HG02642 (cell line): ENCODE data around the gene SNIP1.
"Not testable (repeated sequence)": the region's sequence is repeated elsewhere in the genome, so short reads cannot be mapped to it uniquely, and the experiment has no call there.

Source experiments
- ATAC-seq: cut with Tn5 transposase; IDR thresholded peaks from one replicate; pipeline ENCODE4 v1.9.1; 2021; ENCODE audit warnings: mild to moderate bottlenecking; ENCODE audit not compliant: unreplicated experiment, poor library complexity

SNIP1 gene, protein sequence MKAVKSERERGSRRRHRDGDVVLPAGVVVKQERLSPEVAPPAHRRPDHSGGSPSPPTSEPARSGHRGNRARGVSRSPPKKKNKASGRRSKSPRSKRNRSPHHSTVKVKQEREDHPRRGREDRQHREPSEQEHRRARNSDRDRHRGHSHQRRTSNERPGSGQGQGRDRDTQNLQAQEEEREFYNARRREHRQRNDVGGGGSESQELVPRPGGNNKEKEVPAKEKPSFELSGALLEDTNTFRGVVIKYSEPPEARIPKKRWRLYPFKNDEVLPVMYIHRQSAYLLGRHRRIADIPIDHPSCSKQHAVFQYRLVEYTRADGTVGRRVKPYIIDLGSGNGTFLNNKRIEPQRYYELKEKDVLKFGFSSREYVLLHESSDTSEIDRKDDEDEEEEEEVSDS

DNA sequence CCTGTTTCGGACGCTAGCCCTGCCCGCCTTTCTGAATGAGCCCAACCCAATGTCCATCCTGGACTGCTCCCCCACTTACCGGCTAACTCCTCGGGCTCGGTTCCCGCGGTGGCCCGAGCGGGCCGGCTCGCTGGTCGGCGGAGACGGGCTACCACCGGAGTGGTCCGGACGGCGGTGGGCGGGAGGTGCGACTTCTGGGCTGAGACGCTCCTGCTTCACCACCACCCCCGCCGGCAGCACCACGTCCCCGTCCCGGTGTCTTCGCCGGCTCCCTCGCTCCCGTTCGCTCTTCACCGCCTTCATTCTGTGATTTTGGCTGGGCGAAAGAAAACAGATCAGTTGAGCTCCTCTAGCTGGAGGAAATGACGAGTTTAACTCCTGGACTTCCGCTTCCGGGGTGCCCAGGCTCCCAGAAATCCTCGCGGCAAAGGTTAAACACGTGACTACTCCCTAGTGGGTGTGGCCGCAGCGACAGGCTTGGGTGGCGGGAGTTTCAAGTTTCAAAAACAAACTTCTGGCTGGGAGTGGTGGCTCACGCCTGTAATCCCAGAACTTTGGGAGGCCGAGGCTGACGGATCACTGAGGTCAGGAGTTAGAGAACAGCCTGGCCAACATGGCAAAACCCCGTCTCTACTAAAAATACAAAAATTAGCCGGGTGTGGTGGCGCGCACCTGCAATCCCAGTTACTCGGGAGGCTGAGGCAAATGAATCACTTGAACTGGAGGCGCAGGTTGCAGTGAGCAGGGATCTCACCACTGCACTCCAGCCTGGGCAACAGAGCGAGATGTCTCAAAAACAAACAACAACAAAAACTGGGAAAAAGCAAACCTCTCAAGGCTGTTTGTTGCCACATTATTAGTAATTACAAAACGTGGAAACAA, at the start of gene SNIP1:
Gene SNIP1 (minus strand): TSS at position 367 of the 882 bp plus-strand sequence. CDS start 64 bp downstream, at position 303.
- peak; percentile 88 for ATAC-seq

DNA sequence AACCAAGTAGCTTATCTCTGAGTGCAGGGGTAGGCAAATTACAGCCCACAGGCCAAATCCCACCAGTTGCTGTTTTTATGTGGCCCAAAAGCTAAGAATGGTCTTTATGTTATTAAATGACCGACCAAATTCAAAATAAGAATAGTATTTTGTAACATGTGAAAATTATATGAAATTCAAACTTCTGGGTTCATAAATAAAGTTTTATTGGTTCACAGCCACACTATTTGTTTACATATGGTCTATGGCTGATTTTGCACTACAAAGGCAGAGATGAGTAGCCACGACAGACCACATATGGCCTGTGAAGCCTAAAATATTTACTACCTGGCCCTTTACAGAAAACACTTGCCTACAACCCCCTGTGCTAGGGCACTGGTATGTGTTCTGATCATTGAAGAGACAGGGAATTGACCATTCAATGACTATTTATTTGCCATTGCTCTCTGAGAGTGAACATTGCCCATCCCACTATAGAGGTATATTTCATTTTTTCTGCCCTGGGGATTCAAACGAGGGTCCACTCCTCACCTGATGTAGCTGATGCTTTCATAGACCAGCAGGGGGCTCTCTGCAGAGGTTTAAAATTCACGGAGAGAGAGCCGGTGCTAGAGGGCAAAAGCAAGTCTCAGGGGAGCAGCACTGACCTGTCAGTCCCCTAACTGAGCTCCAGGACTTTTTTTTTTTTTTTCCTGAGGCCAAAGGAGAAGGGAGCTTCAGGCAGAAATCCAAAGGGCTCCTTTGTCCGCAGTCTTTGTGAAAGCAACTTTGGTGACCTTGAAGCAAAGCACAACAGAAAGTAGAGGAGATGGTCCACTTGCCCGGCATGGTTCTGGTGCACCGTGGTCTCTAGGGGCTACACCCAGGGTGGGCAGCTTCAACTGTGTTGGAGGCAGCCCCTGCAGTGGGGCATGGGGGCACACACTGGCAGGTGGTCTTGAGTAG, 48.9 kb upstream of the SNIP1 start:
- no peak for ATAC-seq

DNA sequence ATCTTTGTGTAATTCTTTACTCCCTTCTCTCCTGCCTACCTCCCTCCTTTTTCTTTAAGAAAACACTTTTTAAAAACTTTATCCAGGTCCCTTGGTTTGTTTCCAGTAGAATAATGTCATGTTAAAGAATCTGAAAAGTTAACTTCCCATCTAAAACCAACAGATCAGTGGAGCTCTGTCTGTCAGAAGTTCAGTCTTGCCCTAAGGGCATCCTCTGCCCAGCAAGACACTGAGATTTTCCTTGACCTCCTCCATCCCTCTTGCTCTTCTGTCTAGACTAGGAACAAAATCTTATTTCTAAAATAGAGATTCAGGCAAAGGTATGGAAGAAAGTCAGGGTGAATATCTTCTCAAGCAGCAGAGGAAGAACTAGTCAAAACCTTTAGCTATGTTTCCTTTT, 47.3 kb upstream of the SNIP1 start:
- ATAC-seq, result no peak

DNA sequence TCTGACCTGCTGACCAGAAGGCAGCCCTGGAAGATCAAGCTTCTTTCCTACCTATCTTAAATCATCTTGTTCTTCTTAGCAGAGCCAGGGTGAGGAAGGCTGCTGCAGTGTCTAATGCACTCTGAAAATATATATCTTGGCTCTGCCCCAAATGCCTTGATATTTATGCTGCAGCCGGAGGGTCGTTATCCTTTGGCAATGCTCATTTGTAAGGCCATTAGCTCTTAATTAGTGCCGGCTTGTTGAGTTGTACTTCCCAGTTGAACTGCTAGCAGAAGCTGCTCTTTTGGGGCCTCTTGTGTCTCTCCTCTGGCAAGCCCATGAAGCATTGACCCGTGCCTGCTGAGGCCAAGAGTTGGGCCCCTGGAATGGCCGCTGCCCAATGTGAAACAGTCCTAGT, 45.8 kb upstream of the SNIP1 start:
- ATAC-seq, result no peak

DNA sequence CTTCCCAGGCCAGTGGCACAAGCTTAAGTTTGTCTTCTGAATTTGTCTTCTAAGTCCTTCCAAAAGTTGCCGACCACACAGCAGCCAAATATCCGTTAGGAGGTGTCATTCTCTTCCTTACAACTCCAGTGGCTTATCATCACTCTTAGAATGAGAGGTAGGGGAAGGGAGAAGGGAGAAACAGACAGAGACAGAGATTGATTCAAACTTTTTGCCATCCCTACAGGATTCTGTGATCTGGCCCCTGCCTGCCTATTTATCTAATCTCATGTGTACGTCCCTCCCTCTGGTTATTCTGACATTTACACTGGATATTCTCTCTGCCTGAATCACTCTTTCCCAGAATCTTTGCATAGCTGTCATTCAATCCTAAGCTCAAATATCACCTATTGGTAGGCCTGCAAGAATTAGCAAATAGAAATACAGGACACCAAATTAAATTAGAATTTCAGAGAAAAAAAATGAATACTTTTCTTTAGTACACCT, 42.1 kb upstream of the SNIP1 start:
- no peak for ATAC-seq

DNA sequence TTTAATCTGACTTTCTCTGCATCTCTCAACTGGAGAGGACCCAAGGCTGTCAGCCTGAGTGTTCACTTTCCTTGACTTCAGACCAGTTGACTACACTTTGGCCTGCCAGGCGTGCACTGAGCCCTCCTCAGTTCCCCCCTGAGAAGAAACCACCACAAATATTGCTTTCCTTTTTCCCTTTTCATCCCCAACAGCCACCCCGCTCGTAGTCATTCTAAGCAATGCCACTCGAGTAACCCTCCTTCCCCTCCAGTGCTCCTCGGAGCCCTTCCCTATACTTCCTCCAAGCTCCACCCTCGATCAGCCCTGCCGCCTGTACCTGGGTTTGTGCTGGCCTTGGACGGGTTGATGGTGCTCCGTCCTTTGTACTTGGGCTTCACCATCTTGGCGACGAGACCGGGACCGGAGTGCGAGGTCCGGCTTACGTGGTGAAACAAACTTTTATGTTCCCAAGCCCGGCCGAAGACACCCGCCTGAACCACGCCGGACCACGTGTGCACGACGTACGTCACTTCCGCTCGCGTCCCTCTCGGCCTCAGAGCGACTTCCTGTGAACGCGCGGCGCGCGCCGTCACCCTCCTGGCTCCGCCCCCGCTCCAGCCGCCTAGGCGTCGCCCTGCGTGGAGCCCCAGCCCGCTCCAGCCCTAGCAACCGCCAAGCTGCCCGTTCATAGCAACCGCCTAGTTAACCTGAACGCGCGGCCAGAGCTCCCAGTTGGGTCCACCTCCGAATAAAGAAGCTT, 41.5 kb upstream of the SNIP1 start, which contains the start of gene GNL2:
Gene GNL2 (minus strand): TSS at position 498 of the 742 bp plus-strand sequence. CDS start 115 bp downstream, at position 383.
- peak; percentile 98 for ATAC-seq

DNA sequence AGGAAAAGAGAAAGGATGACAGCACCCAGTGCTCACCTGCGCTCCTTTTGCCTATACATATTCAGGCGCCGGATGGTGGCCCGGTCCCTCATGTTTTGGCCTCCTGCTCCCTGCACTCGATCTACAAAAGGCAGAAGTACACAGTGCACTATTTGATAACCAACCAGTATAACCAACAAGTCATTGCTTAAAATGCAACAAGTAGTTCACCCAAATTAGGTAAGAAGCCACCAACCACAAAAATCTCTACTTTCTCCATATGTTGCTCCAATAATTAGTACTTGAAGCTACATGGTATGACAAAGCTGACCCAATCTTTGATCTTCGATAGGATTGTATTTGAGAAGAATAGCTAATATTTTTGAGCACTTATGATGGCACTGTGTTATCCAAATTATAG, 39.6 kb upstream of the SNIP1 start:
- ATAC-seq, result no peak

DNA sequence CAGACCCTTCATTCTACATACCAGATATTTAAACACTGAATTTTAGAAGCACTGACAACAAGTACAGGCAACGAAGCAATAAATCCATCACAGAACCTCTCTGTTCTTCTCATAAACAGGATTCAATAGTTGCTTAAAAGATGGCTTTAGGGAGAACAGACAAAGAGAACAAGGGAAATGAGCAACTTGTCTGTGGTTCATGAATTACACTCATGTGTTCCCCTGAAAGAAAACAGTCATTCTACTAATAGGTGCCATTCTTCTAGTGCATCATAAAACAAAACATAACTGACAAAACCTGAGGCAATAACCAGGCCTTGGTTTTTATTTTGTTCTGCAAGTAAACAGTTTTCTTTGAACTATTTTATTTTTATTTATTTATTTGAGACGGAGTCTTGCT, 34.8 kb upstream of the SNIP1 start:
- ATAC-seq, result no peak

DNA sequence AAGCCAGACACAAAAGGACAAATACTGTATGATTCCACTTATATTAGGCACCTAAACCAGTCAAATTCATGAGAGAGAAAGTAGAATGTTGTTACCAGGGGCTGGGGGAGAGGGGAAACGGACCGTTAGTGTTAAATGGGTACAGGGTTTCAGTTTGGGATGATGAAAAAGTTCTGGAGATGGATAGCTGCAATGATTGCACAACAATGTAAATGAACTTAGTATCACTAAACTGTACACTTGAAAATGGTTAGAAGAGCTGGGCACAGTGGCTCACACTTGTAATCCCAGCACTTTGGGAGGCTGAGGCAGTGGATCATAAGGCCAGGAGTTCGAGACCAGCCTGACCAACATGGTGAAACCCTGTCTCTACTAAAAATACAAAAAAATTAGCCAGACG, 30.5 kb upstream of the SNIP1 start:
- ATAC-seq, result not testable (repeated sequence)

DNA sequence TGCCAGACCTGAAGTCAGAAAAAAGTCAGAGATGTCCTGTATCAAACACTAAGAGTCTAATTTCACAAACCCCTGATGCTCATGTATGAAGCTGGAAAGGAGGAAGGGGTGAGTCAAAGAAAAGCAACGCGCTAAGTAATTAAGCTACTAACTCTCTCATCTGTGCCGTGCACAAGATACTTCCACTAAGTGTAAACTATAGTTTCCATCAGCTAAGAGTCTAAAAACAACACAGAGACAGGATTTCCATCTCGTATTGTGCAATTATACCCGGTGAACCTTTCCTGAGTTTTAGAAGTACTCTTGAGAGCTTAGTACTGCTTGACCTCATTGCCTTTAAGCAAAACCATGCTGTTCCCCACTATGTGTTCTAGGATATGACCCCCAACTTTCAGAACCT, 21.6 kb upstream of the SNIP1 start:
- no peak for ATAC-seq

DNA sequence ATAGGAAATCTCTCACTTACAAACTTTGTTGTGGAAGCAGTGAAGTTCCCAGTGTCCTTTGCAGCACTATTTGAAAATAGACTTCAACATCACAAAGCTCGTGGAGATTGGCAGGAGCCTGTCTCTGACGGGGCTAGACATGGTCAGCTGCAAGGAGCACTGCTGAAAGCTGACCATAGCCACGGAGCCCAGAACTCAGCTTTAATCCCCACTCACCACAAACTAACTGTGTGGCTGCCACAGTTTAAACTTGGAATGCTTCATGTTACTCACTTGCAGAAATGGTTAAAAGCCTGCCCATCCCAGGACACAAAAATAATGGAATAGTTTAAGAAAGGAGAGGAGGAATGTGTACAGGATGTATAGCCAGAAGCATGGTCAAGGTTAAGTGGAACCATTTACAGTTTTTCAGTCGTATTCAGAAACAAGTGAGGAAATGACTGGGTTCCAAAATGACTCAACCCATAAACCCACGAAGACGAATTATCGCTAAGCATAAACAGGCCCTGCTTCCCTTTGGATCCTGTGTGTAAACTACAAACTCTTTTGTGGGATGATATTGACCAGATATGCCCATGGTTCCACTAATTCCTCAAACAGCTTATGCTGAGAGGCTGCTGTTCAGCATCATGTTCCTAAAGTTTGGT, 20.9 kb upstream of the SNIP1 start:
- ATAC-seq, result no peak

DNA sequence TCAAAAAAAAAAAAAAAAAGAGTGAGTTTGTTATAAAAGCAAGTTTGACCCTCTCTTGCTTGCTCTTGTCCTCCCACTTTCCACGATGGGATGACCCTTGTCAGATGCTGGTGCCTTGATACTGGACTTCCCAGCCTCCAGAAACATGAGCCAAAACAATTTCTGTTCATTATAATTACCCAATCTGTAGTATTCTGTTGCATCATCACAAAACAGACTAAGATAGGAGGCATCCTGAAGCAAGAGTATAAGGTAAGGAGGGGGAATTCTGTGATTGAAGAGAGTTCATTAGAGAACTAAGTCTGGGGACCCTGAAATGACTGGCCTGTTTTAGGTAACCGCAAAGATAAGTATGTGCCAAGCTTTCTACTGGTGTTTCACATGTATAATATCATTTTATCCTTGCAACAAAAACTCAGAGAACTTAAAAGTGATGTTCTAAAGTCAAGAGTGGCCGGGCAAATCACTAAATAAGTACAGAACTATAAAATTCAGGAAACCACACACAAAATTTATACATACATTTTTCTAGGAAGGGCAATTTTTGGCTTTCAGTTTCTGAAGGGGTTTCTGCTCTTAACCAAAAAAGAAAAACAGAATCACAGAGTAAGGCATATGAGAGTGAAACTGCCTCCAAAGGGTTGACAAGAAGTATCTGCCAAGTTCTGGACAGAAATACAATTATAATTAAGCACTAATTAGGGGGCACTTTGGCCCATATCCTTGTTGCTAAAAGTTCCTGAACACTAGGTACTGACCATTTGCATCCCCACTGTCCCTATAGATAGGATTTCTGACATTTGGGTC, 16.6 kb upstream of the SNIP1 start:
- ATAC-seq, result no peak

DNA sequence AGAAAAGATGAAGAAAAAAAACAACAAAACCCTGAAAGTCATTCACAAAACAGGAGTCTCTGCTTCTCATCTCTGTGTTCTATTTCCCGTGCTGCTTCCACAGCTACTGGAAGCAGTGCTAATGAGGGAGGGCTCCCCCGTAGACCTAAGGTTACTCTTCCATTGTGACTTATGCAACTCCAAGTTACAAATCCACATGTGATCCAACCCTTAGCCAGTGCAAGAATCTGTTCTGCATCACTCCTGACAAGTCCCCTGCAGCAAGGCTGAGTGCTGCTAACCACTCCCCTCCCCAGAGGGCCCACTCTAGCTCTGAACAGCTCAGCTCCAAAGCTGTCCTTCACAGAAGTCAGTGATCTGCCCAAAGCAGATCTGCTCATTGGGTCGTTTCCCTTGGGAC, 12.9 kb upstream of the SNIP1 start:
- ATAC-seq, result no peak

DNA sequence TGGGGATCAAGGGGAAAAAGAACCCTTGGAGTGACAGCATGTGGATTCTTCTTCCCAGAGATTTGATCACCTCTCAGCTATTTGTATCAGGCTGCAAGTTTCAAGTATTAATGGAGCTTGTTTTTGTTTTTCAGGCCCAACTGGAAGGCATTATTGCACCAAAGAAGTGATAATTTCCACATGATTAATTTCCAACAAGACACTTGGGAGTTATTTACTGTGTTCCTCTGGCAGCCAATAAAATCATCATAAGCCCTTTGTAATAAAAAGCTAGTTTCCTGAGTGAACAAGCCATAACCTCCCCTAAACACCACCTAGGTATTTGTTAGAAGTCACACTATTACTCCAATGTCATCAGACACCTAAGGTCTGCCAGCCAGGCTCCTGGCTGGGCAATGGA, 10.8 kb upstream of the SNIP1 start:
- no peak for ATAC-seq

DNA sequence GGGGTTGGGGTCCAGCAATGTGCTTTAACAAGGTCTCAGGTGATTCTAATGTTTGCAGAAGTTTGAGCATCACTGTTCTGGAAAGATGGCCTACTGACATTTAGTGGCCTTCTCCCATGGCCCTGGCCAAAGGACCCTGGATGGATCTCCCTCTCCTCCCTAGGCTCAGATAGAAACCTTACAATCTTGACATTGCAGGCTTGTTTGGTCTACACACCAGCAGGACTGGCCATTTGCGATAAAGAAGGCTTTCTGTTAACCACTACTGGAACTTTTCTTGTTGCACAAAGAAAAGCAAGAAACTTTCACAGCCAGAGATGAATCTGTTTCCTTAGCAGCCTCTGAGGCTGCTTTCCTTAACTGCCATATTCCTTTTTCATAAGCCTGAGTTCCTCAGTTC, 8.9 kb upstream of the SNIP1 start:
- no peak for ATAC-seq

DNA sequence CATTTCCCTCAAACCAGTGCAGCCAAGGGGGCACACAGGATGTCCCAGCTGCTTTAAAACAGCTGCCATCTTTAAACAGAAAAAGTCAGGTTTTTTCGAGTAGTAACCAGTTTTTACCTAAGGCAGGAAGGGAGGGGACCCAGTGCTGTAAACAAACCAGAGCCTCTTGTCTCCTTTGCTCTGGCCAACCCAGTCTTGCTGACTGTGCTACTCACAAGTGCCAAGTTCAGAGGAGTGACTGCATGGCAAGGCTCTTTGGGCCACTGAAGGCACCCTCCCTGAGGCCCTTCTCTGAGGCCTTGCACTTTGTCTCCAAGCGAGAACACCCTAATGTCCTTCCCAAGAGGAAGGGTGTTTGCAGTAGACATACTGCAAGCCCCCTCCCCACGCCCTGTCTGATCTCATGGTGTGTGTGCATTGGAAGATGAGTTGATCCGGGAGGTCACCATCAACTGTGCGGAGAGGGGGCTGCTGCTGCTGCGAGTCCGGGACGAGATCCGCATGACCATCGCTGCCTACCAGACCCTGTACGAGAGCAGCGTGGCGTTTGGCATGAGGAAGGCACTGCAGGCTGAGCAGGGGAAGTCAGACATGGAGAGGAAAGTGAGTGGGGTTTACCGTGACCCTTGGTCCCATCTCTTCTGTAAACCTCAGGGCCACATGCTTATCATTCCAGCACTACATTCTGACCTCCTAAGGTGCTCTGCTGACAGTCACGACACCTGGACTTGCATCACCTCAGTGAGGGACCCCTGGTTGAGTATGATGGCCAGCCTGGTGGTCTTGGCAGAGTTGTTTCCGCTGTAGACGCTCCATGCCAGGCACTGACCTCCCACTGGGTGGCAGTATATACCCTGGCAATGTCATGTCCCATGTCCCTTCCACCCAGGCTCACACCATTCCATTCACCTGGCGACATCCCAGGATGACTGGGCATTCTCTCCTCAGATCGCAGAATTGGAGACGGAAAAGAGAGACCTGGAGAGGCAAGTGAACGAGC, 7.3 kb upstream of the SNIP1 start:
- ATAC-seq, result no peak
